NCI-H460 (cell line): ENCODE results near the gene ARMCX2. TPM values are rescaled to one million over a fixed set of nuclear protein-coding genes. Genes with fewer than 3 reads are reported as not detected.

Source experiments
- small RNA-seq, 2 experiments: library from RNA; depleted of rRNA; stranded (forward); fragments of <200 nt; gene quantifications; one replicate each; pipeline ENCODE3, GENCODE V24; 2014
- total RNA-seq: library from RNA; depleted of rRNA; stranded (reverse); fragments of >200 nt; shearing (Covaris generic); gene quantifications from 2 replicates; pipeline ENCODE4 v1.2.3, GENCODE V29; 2014; rRNA removed

Gene ARMCX2
- total RNA-seq, 1 experiment from 2014 or later: 0.84 TPM

Small RNA genes lying within 50 kb of the gene (small RNA-seq; reads per million reads assigned to genes)
- gene RNU6-30P (0 to 0.12 reads per million in 2 experiments), gene RNU6-587P (0 reads per million in 2 experiments)

Other genes with a start within 250 kb of the ARMCX2 start
- gene ARMCX4, start 174.4 kb downstream of the ARMCX2 start, total RNA-seq: 0.10 TPM in 1 of 2 replicates, not detected in the other
- gene ARMCX1, start 109.3 kb downstream of the ARMCX2 start, total RNA-seq: 0.05 TPM in 1 of 2 replicates, not detected in the other
- 52.8 and 59.6 TPM in 2 replicates for gene ARMCX6, start 41.9 kb downstream of the ARMCX2 start, total RNA-seq
- gene ARMCX3, start 36.7 kb downstream of the ARMCX2 start, total RNA-seq: 29.7 and 32.5 TPM in 2 replicates